AG04450 (cell line): ENCODE measurements around the gene MLEC. TPM values are rescaled to one million over a fixed set of nuclear protein-coding genes. Genes with fewer than 3 reads are reported as not detected.

ENCODE experiments used
- CTCF ChIA-PET: fragments of 300-600, 350-600 bp; formaldehyde crosslinking; extraction: SDS; loops from one replicate; lab custom pipeline; 2022; ENCODE audit warnings: antibody characterized with exemption, inconsistent platforms; lab: Charles Lee
- POLR2A ChIA-PET: fragments of 350-600 bp; formaldehyde crosslinking; extraction: SDS; loops from one replicate; lab custom pipeline; 2021; ENCODE audit warnings: antibody characterized with exemption, inconsistent platforms; lab: Yijun Ruan, JAX
- DNase-seq: peaks from one replicate; pipeline ENCODE4 v3.0.0-alpha.2; 2011; ENCODE audit warnings: low read depth, low spot score
- H3K27ac ChIP-seq: one replicate; pipeline ENCODE4 v1.5.1; 2012; ENCODE audit warnings: low read depth, low read length, control low read depth
- H3K27me3 ChIP-seq: one replicate; pipeline ENCODE4 v1.6.0; 2012; ENCODE audit warnings: low read length; ENCODE audit not compliant: control insufficient read depth, insufficient read depth
- H3K4me3 ChIP-seq: 2 replicates; pipeline ENCODE4 v1.5.1; 2011; ENCODE audit warnings: mild to moderate bottlenecking, low read depth, low read length, control low read depth
- H3K9me3 ChIP-seq: 2 replicates; pipeline ENCODE4 v1.5.1; 2012; ENCODE audit warnings: low read length; ENCODE audit not compliant: control insufficient read depth, insufficient read depth
- polyA plus RNA-seq: library from polyadenylated mRNA; depleted of rRNA; stranded (reverse); fragments of >200 nt; gene quantifications from 2 replicates; pipeline ENCODE4 v1.2.3, GENCODE V29; 2011
- TF ChIP-seq, protein P1 (sequence below): IDR thresholded peaks from 2 replicates; pipeline ENCODE4 v1.5.1; 2011; ENCODE audit warnings: low read depth, low read length, control low read depth, inconsistent platforms

Gene MLEC
- polyA plus RNA-seq, 1 experiment = 76.7 TPM

DNA sequence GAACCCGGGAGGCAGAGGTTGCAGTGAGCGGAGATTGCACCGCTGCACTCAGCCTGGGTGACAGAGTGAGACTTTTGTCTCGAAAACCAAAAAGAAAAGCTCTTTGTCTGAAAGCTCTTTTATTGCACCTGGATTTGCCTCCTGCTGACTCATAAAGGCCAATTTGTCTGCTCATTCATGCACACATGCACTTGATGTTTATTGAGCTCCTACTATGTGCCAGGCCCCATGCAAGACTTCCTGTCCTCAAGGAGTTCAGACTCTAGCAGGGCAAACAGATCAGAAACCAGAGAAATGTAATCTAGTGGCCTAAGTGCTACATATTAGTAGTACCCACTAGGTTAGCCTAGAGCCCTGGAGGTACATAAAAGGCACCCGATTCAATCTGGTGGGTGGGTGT lies 16.3 kb upstream of the MLEC start:
- DNase-seq = no peak
- ChIA-PET POLR2A (no interaction called here), CTCF (no interaction called here)

GRCh38 chr12:120674097-120674636 lies 12.8 kb upstream of the MLEC start:
- Histone ChIP-seq H3K4me3 (no peak overlapping the region), H3K27ac (no peak overlapping the region), H3K9me3 (no peaks in the 10 kb centered on the region), H3K27me3 (peaks cover 4% of the 10 kb centered on the region)
- DNase-seq = no peak
- CTCF ChIA-PET = interaction anchor here (1.1 kb wide), 2 partner anchors 25 to 298 kb away, joined by 3 to 7 read pairs; no protein-coding TSS in a partner anchor
- POLR2A ChIA-PET = no interaction called here
- TF ChIP-seq, protein P1, sequence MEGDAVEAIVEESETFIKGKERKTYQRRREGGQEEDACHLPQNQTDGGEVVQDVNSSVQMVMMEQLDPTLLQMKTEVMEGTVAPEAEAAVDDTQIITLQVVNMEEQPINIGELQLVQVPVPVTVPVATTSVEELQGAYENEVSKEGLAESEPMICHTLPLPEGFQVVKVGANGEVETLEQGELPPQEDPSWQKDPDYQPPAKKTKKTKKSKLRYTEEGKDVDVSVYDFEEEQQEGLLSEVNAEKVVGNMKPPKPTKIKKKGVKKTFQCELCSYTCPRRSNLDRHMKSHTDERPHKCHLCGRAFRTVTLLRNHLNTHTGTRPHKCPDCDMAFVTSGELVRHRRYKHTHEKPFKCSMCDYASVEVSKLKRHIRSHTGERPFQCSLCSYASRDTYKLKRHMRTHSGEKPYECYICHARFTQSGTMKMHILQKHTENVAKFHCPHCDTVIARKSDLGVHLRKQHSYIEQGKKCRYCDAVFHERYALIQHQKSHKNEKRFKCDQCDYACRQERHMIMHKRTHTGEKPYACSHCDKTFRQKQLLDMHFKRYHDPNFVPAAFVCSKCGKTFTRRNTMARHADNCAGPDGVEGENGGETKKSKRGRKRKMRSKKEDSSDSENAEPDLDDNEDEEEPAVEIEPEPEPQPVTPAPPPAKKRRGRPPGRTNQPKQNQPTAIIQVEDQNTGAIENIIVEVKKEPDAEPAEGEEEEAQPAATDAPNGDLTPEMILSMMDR = no peak

More for the DNA sequence above, 16.3 kb upstream of the MLEC start:
- Histone ChIP-seq H3K27me3 (peaks cover 9% of the 10 kb centered on the region), H3K9me3 (no peaks in the 10 kb centered on the region), H3K27ac (no peak overlapping the region), H3K4me3 (no peak overlapping the region)
- TF ChIP-seq, protein P1 = no peak

DNA sequence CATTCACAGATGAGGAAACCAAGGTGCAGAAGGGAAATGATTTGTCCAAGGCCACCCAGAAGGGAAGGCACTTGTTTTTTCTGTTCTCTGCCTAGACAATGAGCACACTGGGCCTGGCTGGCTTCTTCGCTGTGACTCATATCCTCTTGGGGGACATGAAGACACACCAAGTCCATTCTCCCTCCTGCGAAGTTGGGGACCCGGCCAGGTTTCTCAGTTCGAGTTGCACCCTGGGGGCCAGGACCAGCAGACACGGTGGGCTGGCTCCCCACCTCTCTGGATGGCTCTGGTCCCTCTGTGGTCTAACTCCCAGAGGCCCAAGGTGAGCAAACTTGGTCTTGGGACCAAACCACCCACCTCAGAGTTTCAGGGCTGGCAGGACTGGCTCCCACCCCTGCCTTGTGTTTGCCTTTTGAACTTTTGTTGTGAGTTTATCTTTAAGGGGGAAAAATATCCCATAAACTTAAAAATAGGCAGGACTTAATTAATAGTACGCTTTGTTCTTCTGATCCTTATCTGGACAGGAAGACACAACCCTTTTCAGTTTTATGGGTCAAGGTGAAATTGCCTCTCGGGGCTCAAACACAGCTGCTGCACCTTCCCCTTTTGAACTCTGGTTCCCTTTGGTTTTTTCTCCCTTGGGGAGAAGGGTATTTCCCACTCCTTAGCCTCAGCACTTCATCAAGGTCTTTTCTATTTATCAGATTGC lies 9.0 kb upstream of the MLEC start:
- CTCF ChIA-PET = interaction anchor here (0.9 kb wide), 1 partner anchor 31 kb away, joined by 6 read pairs; no protein-coding TSS in a partner anchor
- TF ChIP-seq, protein P1 = no peak
- POLR2A ChIA-PET = no interaction called here
- peaks cover 3% of the 10 kb centered on the region for H3K27me3 ChIP-seq
- H3K9me3 ChIP-seq = no peaks in the 10 kb centered on the region
- DNase-seq = no peak
- H3K4me3 ChIP-seq = no peak overlapping the region
- no peak overlapping the region for H3K27ac ChIP-seq

DNA sequence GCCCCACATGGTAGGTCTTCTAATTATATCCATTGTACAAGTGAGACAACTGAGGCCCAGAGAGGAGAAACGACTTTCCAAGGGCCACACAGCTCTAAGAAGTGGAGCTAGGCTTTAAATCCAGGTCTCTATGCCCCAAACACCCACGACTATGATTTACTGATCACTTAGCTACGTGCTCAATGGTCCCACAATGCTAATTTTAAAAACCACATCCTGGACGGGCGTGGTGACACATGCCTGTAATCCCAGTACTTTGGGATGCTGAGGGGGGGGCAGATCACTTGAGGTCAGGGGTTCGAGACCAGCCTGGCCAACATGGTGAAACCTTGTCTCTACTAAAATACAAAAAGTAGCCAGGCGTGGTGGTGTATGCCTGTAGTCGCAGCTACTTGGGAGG lies 8.4 kb upstream of the MLEC start:
- DNase-seq = no peak
- no peaks in the 10 kb centered on the region for H3K9me3 ChIP-seq
- POLR2A ChIA-PET = no interaction called here
- CTCF ChIA-PET = interaction anchor here (0.9 kb wide), 1 partner anchor 32 kb away, joined by 6 read pairs; no protein-coding TSS in a partner anchor
- no peak overlapping the region for H3K27ac ChIP-seq
- H3K4me3 ChIP-seq = no peak overlapping the region
- TF ChIP-seq, protein P1 = no peak
- peaks cover 3% of the 10 kb centered on the region for H3K27me3 ChIP-seq

GRCh38 chr12:120680165-120680738 lies 6.7 kb upstream of the MLEC start:
- H3K4me3 ChIP-seq = no peak overlapping the region
- H3K9me3 ChIP-seq = no peaks in the 10 kb centered on the region
- peaks cover 3% of the 10 kb centered on the region for H3K27me3 ChIP-seq
- POLR2A ChIA-PET = no interaction called here
- TF ChIP-seq, protein P1 = no peak
- DNase-seq = no peak
- H3K27ac ChIP-seq = no peak overlapping the region
- CTCF ChIA-PET = no interaction called here
